GM18870 (cell line): ENCODE data around the gene ST6GALNAC6.

ENCODE experiments used
- ATAC-seq: cut with Tn5 transposase; IDR thresholded peaks from one replicate; pipeline ENCODE4 v1.9.1; 2021; ENCODE audit warnings: moderate library complexity; ENCODE audit not compliant: unreplicated experiment

The ST6GALNAC6 gene

GRCh38 chr9:127899128-127899943, at the start of gene ST6GALNAC6:
Gene ST6GALNAC6 (minus strand): TSS chr9:127899603. CDS start chr9:127897981, 1,622 bp downstream.
- ATAC-seq: no peak

- no peak for ATAC-seq
Observed at GRCh38 chr9:127947841-127948710, 48.7 kb upstream of the ST6GALNAC6 start.

GRCh38 chr9:127946728-127947127, 47.3 kb upstream of the ST6GALNAC6 start:
- no peak for ATAC-seq

GRCh38 chr9:127945942-127946341, 46.5 kb upstream of the ST6GALNAC6 start:
- no peak for ATAC-seq

GRCh38 chr9:127945338-127945737, 45.9 kb upstream of the ST6GALNAC6 start:
- ATAC-seq: no peak

- no peak for ATAC-seq
Observed at GRCh38 chr9:127944586-127945218, 45.3 kb upstream of the ST6GALNAC6 start.

GRCh38 chr9:127943731-127944144, 44.3 kb upstream of the ST6GALNAC6 start:
- ATAC-seq: no peak

GRCh38 chr9:127943011-127943662, 43.7 kb upstream of the ST6GALNAC6 start:
- ATAC-seq: no peak

GRCh38 chr9:127942216-127943010, 43.0 kb upstream of the ST6GALNAC6 start:
- no peak for ATAC-seq

GRCh38 chr9:127941961-127942215, 42.5 kb upstream of the ST6GALNAC6 start:
- no peak for ATAC-seq

- ATAC-seq: no peak
Observed at GRCh38 chr9:127941062-127941960, 41.9 kb upstream of the ST6GALNAC6 start.

GRCh38 chr9:127940593-127940992, 41.2 kb upstream of the ST6GALNAC6 start:
- ATAC-seq: no peak

GRCh38 chr9:127938298-127938690, 38.9 kb upstream of the ST6GALNAC6 start:
- no peak for ATAC-seq

- peak; percentile 59 for ATAC-seq
Observed at GRCh38 chr9:127937388-127938297, 38.2 kb upstream of the ST6GALNAC6 start, which contains the start of gene DPM2. Gene DPM2 (minus strand): TSS chr9:127937854. CDS start chr9:127937820, 34 bp downstream.

GRCh38 chr9:127937056-127937387, 37.6 kb upstream of the ST6GALNAC6 start:
- no peak for ATAC-seq

- ATAC-seq: no peak
Observed at GRCh38 chr9:127936347-127936852, 37.0 kb upstream of the ST6GALNAC6 start.

GRCh38 chr9:127935765-127936221, 36.4 kb upstream of the ST6GALNAC6 start:
- ATAC-seq: no peak

- ATAC-seq: no peak
Observed at GRCh38 chr9:127934986-127935385, 35.6 kb upstream of the ST6GALNAC6 start.
